ENCODE results near the gene SORCS2. TPM values are rescaled to one million over a fixed set of nuclear protein-coding genes. Genes with fewer than 3 reads are reported as not detected.

The SORCS2 gene
- total RNA-seq, 1 donor from 2014 or later, result 7.2 TPM

DNA sequence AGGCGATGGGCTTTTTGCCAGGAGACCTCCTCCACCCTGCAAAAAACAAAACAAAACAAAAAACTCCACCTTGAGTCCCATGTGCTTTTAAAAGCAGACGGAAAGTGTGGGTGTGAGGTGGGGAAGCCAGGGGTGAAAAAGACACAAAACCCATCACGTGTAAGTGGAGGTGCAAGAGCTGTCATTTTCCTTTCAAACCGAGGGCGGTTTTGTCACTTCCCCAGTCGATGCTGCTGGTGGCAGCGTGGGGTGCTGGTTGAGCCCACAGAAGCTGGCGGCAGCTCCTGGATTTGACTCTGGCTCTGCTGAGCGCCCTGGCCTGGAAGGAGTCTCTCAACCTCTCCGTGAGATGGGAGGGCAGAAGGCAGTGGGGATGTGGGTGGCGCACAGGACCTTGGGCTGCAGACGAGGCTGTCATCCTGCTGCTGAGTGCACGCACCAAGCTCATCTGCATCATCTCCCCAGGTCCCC is 132.3 kb downstream of the SORCS2 start:
- TF ChIP-seq, protein P1, sequence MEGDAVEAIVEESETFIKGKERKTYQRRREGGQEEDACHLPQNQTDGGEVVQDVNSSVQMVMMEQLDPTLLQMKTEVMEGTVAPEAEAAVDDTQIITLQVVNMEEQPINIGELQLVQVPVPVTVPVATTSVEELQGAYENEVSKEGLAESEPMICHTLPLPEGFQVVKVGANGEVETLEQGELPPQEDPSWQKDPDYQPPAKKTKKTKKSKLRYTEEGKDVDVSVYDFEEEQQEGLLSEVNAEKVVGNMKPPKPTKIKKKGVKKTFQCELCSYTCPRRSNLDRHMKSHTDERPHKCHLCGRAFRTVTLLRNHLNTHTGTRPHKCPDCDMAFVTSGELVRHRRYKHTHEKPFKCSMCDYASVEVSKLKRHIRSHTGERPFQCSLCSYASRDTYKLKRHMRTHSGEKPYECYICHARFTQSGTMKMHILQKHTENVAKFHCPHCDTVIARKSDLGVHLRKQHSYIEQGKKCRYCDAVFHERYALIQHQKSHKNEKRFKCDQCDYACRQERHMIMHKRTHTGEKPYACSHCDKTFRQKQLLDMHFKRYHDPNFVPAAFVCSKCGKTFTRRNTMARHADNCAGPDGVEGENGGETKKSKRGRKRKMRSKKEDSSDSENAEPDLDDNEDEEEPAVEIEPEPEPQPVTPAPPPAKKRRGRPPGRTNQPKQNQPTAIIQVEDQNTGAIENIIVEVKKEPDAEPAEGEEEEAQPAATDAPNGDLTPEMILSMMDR (IDR thresholded peaks at IDR 0.05), result no peak
- peaks cover 2% of the 10 kb centered on the region for H3K9me3 ChIP-seq
- DNase-seq, result no peak
- no peaks in the 10 kb centered on the region for H3K27me3 ChIP-seq
- H3K4me1 ChIP-seq, result peaks cover 5% of the 10 kb centered on the region
- ATAC-seq, result no peak
- intact Hi-C loops (cut with DNase I), result no loop called here
- H3K36me3 ChIP-seq, result no peaks in the 10 kb centered on the region
- no peak overlapping the region for H3K4me3 ChIP-seq
- no peak overlapping the region for H3K27ac ChIP-seq

GRCh38 chr4:7325541-7325940 is 133.2 kb downstream of the SORCS2 start:
- intact Hi-C loops (cut with DNase I), result no loop called here
- DNase-seq (no peak), ATAC-seq (no peak)

DNA sequence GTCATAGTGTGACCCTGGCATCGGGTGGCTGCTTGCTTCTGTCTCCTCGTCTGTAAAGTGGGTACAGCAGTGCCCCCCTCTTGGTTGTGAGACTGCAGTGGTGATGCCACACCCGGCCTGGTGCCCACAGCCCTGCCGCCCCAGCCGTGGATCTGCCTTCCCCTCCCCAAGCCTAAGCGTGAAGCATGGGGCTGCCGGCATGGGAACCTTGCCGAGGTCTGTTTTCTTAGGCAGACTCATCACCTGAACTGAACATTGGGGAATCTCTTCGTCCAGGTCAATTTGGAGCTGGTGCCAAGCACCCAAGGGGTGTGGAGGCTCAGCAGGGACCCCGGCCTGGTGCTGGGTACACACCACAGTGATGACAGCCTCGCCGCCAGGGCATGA is 134.0 kb downstream of the SORCS2 start:
- Histone ChIP-seq H3K27me3 (no peaks in the 10 kb centered on the region), H3K4me3 (no peak overlapping the region), H3K27ac (no peak overlapping the region), H3K36me3 (no peaks in the 10 kb centered on the region), H3K9me3 (no peaks in the 10 kb centered on the region), H3K4me1 (peaks cover 5% of the 10 kb centered on the region)
- intact Hi-C loops (cut with DNase I), result no loop called here
- DNase-seq (no peak), ATAC-seq (no peak)
- TF ChIP-seq, protein P1 (IDR thresholded peaks at IDR 0.05), result no peak

More at GRCh38 chr4:7325541-7325940, 133.2 kb downstream of the SORCS2 start:
- H3K27ac ChIP-seq, result no peak overlapping the region
- no peaks in the 10 kb centered on the region for H3K27me3 ChIP-seq
- peaks cover 5% of the 10 kb centered on the region for H3K4me1 ChIP-seq
- no peaks in the 10 kb centered on the region for H3K9me3 ChIP-seq
- TF ChIP-seq, protein P1 (IDR thresholded peaks at IDR 0.05), result no peak
- H3K36me3 ChIP-seq, result no peaks in the 10 kb centered on the region
- no peak overlapping the region for H3K4me3 ChIP-seq

DNA sequence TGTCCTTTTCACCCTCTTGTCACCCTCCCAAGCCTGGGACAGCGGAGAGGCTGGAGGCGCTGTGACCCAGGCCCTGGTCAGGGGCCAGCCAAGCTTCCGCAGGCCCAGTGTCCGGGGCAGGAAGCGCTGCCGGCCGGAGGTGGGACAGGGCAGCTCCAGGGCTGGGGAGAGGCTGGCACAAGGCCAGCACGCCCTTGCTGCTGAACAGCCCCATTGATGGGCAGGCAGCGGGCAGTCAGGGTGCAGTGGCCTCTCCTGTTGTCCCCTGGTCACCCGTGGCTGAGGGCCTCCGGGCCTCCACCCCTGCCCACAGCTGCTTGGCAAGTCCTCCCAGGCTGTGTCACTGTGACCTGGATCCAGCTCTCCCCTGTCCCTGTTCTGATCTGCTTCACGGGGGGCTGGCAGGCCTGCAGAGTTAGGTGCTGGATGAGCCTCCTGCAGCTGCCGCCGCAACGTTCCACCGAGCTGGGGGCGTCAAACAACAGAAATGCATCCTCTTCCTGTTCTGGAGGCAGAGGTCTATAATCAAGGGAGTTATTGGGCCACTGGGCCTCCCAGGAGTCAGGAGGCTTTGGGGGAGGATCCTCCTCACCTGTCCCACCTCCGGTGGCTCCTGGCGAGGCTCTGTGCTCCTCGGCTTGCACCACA is 134.5 kb downstream of the SORCS2 start:
- TF ChIP-seq, protein P1 (IDR thresholded peaks at IDR 0.05), result no peak
- Histone ChIP-seq H3K4me1 (peaks cover 5% of the 10 kb centered on the region), H3K9me3 (no peaks in the 10 kb centered on the region), H3K36me3 (no peaks in the 10 kb centered on the region), H3K27me3 (no peaks in the 10 kb centered on the region), H3K4me3 (no peak overlapping the region), H3K27ac (no peak overlapping the region)
- DNase-seq (no peak), ATAC-seq (no peak)
- intact Hi-C loops (cut with DNase I), result no loop called here

- TF ChIP-seq, protein P1 (IDR thresholded peaks at IDR 0.05), result no peak
- peaks cover 5% of the 10 kb centered on the region for H3K4me1 ChIP-seq
- H3K9me3 ChIP-seq, result no peaks in the 10 kb centered on the region
- H3K27me3 ChIP-seq, result no peaks in the 10 kb centered on the region
- DNase-seq (peak; percentile 55), ATAC-seq (no peak)
- no peak overlapping the region for H3K27ac ChIP-seq
- no peaks in the 10 kb centered on the region for H3K36me3 ChIP-seq
- no peak overlapping the region for H3K4me3 ChIP-seq
- intact Hi-C loops (cut with DNase I), result no loop called here
Observed at GRCh38 chr4:7327341-7327885, 135.1 kb downstream of the SORCS2 start.
